HCT116 (cell line): ENCODE data around the gene TLX2. TPM values are rescaled to one million over a fixed set of nuclear protein-coding genes. Genes with fewer than 3 reads are reported as not detected.

ENCODE experiments used
- ATAC-seq: fragments of 200-7000 bp; cut with Tn5 transposase; 2 replicates; pipeline ENCODE4 v1.9.1; 2020; ENCODE audit warnings: mild to moderate bottlenecking, moderate library complexity
- BruUV-seq: library from RNA; stranded (reverse); fragments of 400-500 nt; replicated peaks from 2 replicates; lab custom pipeline; 2021; lab: Mats Ljungman, UMichigan
- CTCF ChIA-PET: fragments of 300-600 bp; sonication (Branson Sonifier 250); formaldehyde crosslinking; loops from one replicate; lab custom pipeline; 2021; ENCODE audit warnings: antibody characterized with exemption; lab: Charles Lee
- POLR2A ChIA-PET: fragments of 300-600, 350-600 bp; sonication (Branson Sonifier 250); formaldehyde crosslinking; loops from one replicate; lab custom pipeline; 2021; ENCODE audit warnings: antibody characterized with exemption; lab: Charles Lee
- RAD21 ChIA-PET, 2 experiments: fragments of 300-600 bp; sonication (Branson Sonifier 250); formaldehyde crosslinking; loops; one replicate each; lab custom pipeline; 2023; ENCODE audit warnings: low total read pairs in 2 of 2; ENCODE audit not compliant: uncharacterized antibody in 2 of 2, unreplicated experiment in 2 of 2, low non-redundant PET in 1 of 2; lab: Charles Lee
- DNase-seq: peaks from one replicate; pipeline ENCODE4 v3.0.0-alpha.2; 2010; ENCODE audit warnings: low read depth, low spot score
- H2AFZ ChIP-seq: fragments of 200-600 bp; shearing (Covaris generic), sonication (generic); 2 replicates; pipeline ENCODE4 v1.6.1; 2017; ENCODE audit warnings: low read depth, mixed run types, mixed read lengths, antibody characterized with exemption, low read length; ENCODE audit not compliant: poor library complexity, severe bottlenecking
- H3K27ac ChIP-seq: 2 replicates; pipeline ENCODE4 v1.5.1; 2012; ENCODE audit warnings: low read depth, low read length
- H3K27me3 ChIP-seq: fragments of 200-600 bp; sonication (generic); 2 replicates; pipeline ENCODE4 v1.6.1; 2016; ENCODE audit warnings: mixed run types, low read length, mixed read lengths; ENCODE audit not compliant: insufficient read depth
- H3K36me3 ChIP-seq, 2 experiments: fragments of 200-500 bp in 1 of 2; fragments of 200-600 bp in 1 of 2; sonication (Bioruptor generic) in 1 of 2; sonication (generic) in 1 of 2; 2 replicates each; pipeline versions ENCODE4 v1.5.1 to v1.6.1; 2014 to 2016; ENCODE audit warnings: low read length in 2 of 2, inconsistent platforms in 1 of 2, mixed read lengths in 1 of 2, mixed run types in 1 of 2; ENCODE audit not compliant: insufficient read depth in 2 of 2, control insufficient read depth in 1 of 2
- H3K4me1 ChIP-seq, 2 experiments: fragments of 200-600 bp in 1 of 2; sonication (generic) in 1 of 2; 2 replicates each; pipeline versions ENCODE4 v1.5.1 to v1.6.1; 2012 to 2017; ENCODE audit warnings: low read length in 2 of 2, inconsistent platforms in 1 of 2, mild to moderate bottlenecking in 1 of 2, mixed read lengths in 1 of 2, mixed run types in 1 of 2, moderate library complexity in 1 of 2; ENCODE audit not compliant: insufficient read depth in 2 of 2, control insufficient read depth in 1 of 2
- H3K4me2 ChIP-seq: fragments of 200-600 bp; sonication (generic); 2 replicates; pipeline ENCODE4 v1.6.1; 2017; ENCODE audit warnings: mixed run types, low read length, mixed read lengths
- H3K4me3 ChIP-seq, 2 experiments: fragments of 200-600 bp in 1 of 2; sonication (generic) in 1 of 2; replicated peaks in 1 of 2; 2 replicates each; pipeline ENCODE4 v1.5.1; 2011 to 2016; ENCODE audit warnings: low read length in 2 of 2, control low read depth in 1 of 2, low read depth in 1 of 2, mild to moderate bottlenecking in 1 of 2, mixed read lengths in 1 of 2, mixed run types in 1 of 2
- H3K79me2 ChIP-seq: fragments of 200-600 bp; sonication (generic); 2 replicates; pipeline ENCODE4 v1.6.1; 2017; ENCODE audit warnings: mild to moderate bottlenecking, mixed run types, low read length, moderate library complexity, mixed read lengths; ENCODE audit not compliant: insufficient read depth
- H3K9ac ChIP-seq: fragments of 200-600 bp; sonication (generic); 2 replicates; pipeline ENCODE4 v1.6.1; 2016; ENCODE audit warnings: low read length, mixed read lengths
- H3K9me2 ChIP-seq: fragments of 200-600 bp; sonication (generic), shearing (Covaris generic); 2 replicates; pipeline ENCODE4 v1.6.1; 2017; ENCODE audit warnings: mixed run types, mild to moderate bottlenecking, moderate library complexity; ENCODE audit not compliant: insufficient read depth
- H3K9me3 ChIP-seq, 2 experiments: fragments of 200-500 bp in 1 of 2; fragments of 200-600 bp in 1 of 2; sonication (Bioruptor generic) in 1 of 2; sonication (generic) in 1 of 2; 2 replicates each; pipeline ENCODE4 v1.6.1; 2014 to 2017; ENCODE audit warnings: low read length in 2 of 2, mixed read lengths in 2 of 2, inconsistent platforms in 1 of 2, low read depth in 1 of 2, mild to moderate bottlenecking in 1 of 2, mixed run types in 1 of 2, moderate library complexity in 1 of 2; ENCODE audit not compliant: control insufficient read depth in 1 of 2, insufficient read depth in 1 of 2
- H4K20me1 ChIP-seq: fragments of 200-600 bp; sonication (generic), shearing (Covaris generic); 2 replicates; pipeline ENCODE4 v1.6.1; 2017; ENCODE audit warnings: mixed run types, mild to moderate bottlenecking, moderate library complexity; ENCODE audit not compliant: insufficient read depth
- ATF3 ChIP-seq: IDR thresholded peaks from 2 replicates; pipeline ENCODE4 v1.6.1; 2012
- CBX3 ChIP-seq: IDR thresholded peaks from 2 replicates; pipeline ENCODE4 v1.6.1; 2012; ENCODE audit warnings: low read depth
- CEBPB ChIP-seq: IDR thresholded peaks from 2 replicates; pipeline ENCODE4 v1.6.1; 2012; ENCODE audit warnings: low read depth
- EGR1 ChIP-seq: IDR thresholded peaks from 2 replicates; pipeline ENCODE4 v1.6.1; 2012; ENCODE audit warnings: low read depth
- ELF1 ChIP-seq: IDR thresholded peaks from 2 replicates; pipeline ENCODE4 v1.6.1; 2012; ENCODE audit warnings: low read depth, borderline replicate concordance
- EZH2 ChIP-seq: fragments of 200-600 bp; sonication (generic); IDR thresholded peaks from 2 replicates; pipeline ENCODE4 v1.6.1; 2017; ENCODE audit warnings: antibody characterized with exemption, mixed run types
- FOSL1 ChIP-seq: IDR thresholded peaks from 2 replicates; pipeline ENCODE4 v1.6.1; 2012; ENCODE audit warnings: low read depth
- JUND ChIP-seq: IDR thresholded peaks from 2 replicates; pipeline ENCODE4 v1.6.1; 2012
- MAX ChIP-seq: IDR thresholded peaks from 2 replicates; pipeline ENCODE4 v1.6.1; 2012
- POLR2A ChIP-seq: IDR thresholded peaks from 2 replicates; pipeline ENCODE4 v1.7.0; 2011; ENCODE audit warnings: borderline replicate concordance; ENCODE audit not compliant: insufficient read depth, insufficient read length; ENCODE audit errors: extremely low read depth
- RAD21 ChIP-seq: IDR thresholded peaks from 2 replicates; pipeline ENCODE4 v1.6.1; 2012; ENCODE audit warnings: low read depth, mild to moderate bottlenecking
- REST ChIP-seq: IDR thresholded peaks from 2 replicates; pipeline ENCODE4 v1.6.1; 2012; ENCODE audit warnings: low read depth
- SIN3A ChIP-seq: IDR thresholded peaks from 2 replicates; pipeline ENCODE4 v1.6.1; 2012; ENCODE audit warnings: low read depth
- SP1 ChIP-seq: IDR thresholded peaks from 2 replicates; pipeline ENCODE4 v1.6.1; 2012; ENCODE audit warnings: low read depth
- SRF ChIP-seq: IDR thresholded peaks from 2 replicates; pipeline ENCODE4 v1.6.1; 2012; ENCODE audit warnings: low read depth
- TCF7L2 ChIP-seq: IDR thresholded peaks from 2 replicates; pipeline ENCODE4 v1.7.0; 2011; ENCODE audit warnings: borderline replicate concordance, inconsistent platforms; ENCODE audit not compliant: insufficient read depth, insufficient read length; ENCODE audit errors: extremely low read depth
- ZBTB33 ChIP-seq: IDR thresholded peaks from 2 replicates; pipeline ENCODE4 v1.6.1; 2011; ENCODE audit warnings: mild to moderate bottlenecking, low read length, moderate library complexity; ENCODE audit not compliant: insufficient replicate concordance; ENCODE audit errors: extremely low read depth
- ZNF274 ChIP-seq: fragments of 200-500 bp; sonication (Bioruptor generic); IDR thresholded peaks from 2 replicates; pipeline ENCODE4 v1.6.1; 2014; ENCODE audit warnings: mild to moderate bottlenecking, low read depth, low read length, inconsistent platforms
- intact Hi-C: fragments of 100-400 bp; cut with micrococcal nuclease; formaldehyde crosslinking; loops from 2 replicates; pipeline ENCODE4 v1.10.0; 2022
- total RNA-seq: library from RNA; stranded (reverse); gene quantifications from one replicate; pipeline ENCODE4 v1.2.1, GENCODE V29; 2021; ENCODE audit not compliant: unreplicated experiment
- TF ChIP-seq, protein P1 (sequence below), 3 experiments: fragments of 200-600 bp in 1 of 3; sonication (generic) in 1 of 3; IDR thresholded peaks in 2 of 3; conservative IDR thresholded peaks in 1 of 3; 2 replicates each; pipeline ENCODE4 v1.5.1; 2012 to 2017; ENCODE audit warnings: low read depth in 2 of 3, low read length in 2 of 3, antibody characterized with exemption in 1 of 3, borderline replicate concordance in 1 of 3, control low read depth in 1 of 3, mild to moderate bottlenecking in 1 of 3, mixed read lengths in 1 of 3, mixed run types in 1 of 3, moderate library complexity in 1 of 3; ENCODE audit not compliant: insufficient read depth in 1 of 3

TLX2 gene
- total RNA-seq, 1 experiment from 2014 or later = not detected

GRCh38 chr2:74512744-74513604, 1.3 kb upstream of the TLX2 start:
- Histone ChIP-seq H3K4me2 (no peak overlapping the region), H4K20me1 (no peaks in the 10 kb centered on the region), H3K27me3 (no peaks in the 10 kb centered on the region), H3K9me2 (no peaks in the 10 kb centered on the region), H2AFZ (no peak overlapping the region), H3K9ac (no peak overlapping the region), H3K4me1 (peaks cover 6 to 9% of the 10 kb centered on the region in 2 experiments; a peak in 3 of 4 replicates), H3K79me2 (no peaks in the 10 kb centered on the region), H3K27ac (no peak overlapping the region), H3K4me3 (no peak overlapping the region), H3K9me3 (no peaks in the 10 kb centered on the region), H3K36me3 (no peaks in the 10 kb centered on the region)
- no peak for TF ChIP-seq REST
- no peak for TF ChIP-seq SRF
- no peak for TF ChIP-seq CBX3
- TF ChIP-seq SIN3A = no peak
- no peak for TF ChIP-seq JUND
- no peak for TF ChIP-seq EZH2
- TF ChIP-seq TCF7L2 = no peak
- no peak for TF ChIP-seq FOSL1
- no peak for TF ChIP-seq CEBPB
- TF ChIP-seq ZBTB33 = no peak
- no peak for TF ChIP-seq RAD21
- TF ChIP-seq, protein P1, sequence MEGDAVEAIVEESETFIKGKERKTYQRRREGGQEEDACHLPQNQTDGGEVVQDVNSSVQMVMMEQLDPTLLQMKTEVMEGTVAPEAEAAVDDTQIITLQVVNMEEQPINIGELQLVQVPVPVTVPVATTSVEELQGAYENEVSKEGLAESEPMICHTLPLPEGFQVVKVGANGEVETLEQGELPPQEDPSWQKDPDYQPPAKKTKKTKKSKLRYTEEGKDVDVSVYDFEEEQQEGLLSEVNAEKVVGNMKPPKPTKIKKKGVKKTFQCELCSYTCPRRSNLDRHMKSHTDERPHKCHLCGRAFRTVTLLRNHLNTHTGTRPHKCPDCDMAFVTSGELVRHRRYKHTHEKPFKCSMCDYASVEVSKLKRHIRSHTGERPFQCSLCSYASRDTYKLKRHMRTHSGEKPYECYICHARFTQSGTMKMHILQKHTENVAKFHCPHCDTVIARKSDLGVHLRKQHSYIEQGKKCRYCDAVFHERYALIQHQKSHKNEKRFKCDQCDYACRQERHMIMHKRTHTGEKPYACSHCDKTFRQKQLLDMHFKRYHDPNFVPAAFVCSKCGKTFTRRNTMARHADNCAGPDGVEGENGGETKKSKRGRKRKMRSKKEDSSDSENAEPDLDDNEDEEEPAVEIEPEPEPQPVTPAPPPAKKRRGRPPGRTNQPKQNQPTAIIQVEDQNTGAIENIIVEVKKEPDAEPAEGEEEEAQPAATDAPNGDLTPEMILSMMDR (IDR thresholded peaks at IDR 0.05 in 2 of 3, conservative IDR thresholded peaks at IDR 0.05 in 1 of 3; ENCODE audit: borderline replicate concordance in 1 of 3, insufficient read depth in 1 of 3, low read depth in 2 of 3, low read length in 2 of 3) = no peak
- no peak for TF ChIP-seq POLR2A
- TF ChIP-seq SP1 = no peak
- no peak for TF ChIP-seq MAX
- no peak for TF ChIP-seq EGR1
- no peak for TF ChIP-seq ELF1
- no peak for TF ChIP-seq ZNF274
- no peak for TF ChIP-seq ATF3
- CTCF ChIA-PET = no interaction called here
- ATAC-seq (no peak), DNase-seq (no peak)
- RAD21 ChIA-PET = no interaction called here
- no TSS peak for BruUV-seq
- intact Hi-C loops = no loop called here
- POLR2A ChIA-PET = no interaction called here
